ENCODE results near the gene RAB3A. TPM values are rescaled to one million over a fixed set of nuclear protein-coding genes. Genes with fewer than 3 reads are reported as not detected.

The RAB3A gene
- total and polyA plus RNA-seq, 9 of the 15 experiments (the other 6 are each of a cell fraction or from before 2014, with no cell fraction given), result 0.17 to 5.1 (median 0.90) TPM; not detected in 1

- TF ChIP-seq ZNF133 (CRISPR knock-in tag; IDR thresholded peaks at IDR 0.05), result no peak
- TF ChIP-seq ATF7 (IDR thresholded peaks at IDR 0.05), result peak; percentile 27; the same call in 1 of the 2 replicates
- peak; percentile 15 to 74; a peak in 2 of 4 replicates for TF ChIP-seq SIN3A (IDR thresholded peaks at IDR 0.05; ENCODE audit: borderline replicate concordance in 2 of 2, control insufficient read depth in 1 of 2, low read depth in 2 of 2, low read length in 2 of 2)
- TF ChIP-seq HDAC1 (IDR thresholded peaks at IDR 0.05), result peak in 1 of 2 experiments; percentile 63; a peak in 1 of 4 replicates
- peak; percentile 92 for TF ChIP-seq TBP (optimal IDR thresholded peaks at IDR 0.05; ENCODE audit: low read depth, low read length)
- no peak for TF ChIP-seq ZBTB49 (CRISPR knock-in tag; IDR thresholded peaks at IDR 0.05; ENCODE audit: borderline replicate concordance)
- 0 out of 2 replicates have a peak, but pooled peaks have one; percentile 66 for TF ChIP-seq GTF2F1 (IDR thresholded peaks at IDR 0.05; ENCODE audit: low read depth, low read length)
- TF ChIP-seq ATF6 (CRISPR knock-in tag; IDR thresholded peaks at IDR 0.05), result peak; percentile 35; the same call in 1 of the 2 replicates
- TF ChIP-seq TCF3 (CRISPR knock-in tag; IDR thresholded peaks at IDR 0.05), result peak; percentile 4; the same call in 1 of the 2 replicates
- TF ChIP-seq MECOM (CRISPR knock-in tag; IDR thresholded peaks at IDR 0.05), result no peak
- TF ChIP-seq HEY1 (CRISPR knock-in tag; IDR thresholded peaks at IDR 0.05; ENCODE audit: borderline replicate concordance), result no peak
- peak; percentile 85 for TF ChIP-seq SUPT5H (IDR thresholded peaks at IDR 0.05)
- TF ChIP-seq CREM (IDR thresholded peaks at IDR 0.05; ENCODE audit: low read depth), result peak; percentile 47; the same call in 1 of the 2 replicates
- TF ChIP-seq ZNF274 (IDR thresholded peaks at IDR 0.05; ENCODE audit: borderline replicate concordance, low read depth, low read length), result no peak
- TF ChIP-seq E4F1 (CRISPR knock-in tag; IDR thresholded peaks at IDR 0.05; ENCODE audit: borderline replicate concordance), result no peak
- no peak for TF ChIP-seq DIDO1 (tag; IDR thresholded peaks at IDR 0.05; ENCODE audit: low read depth)
- no peak for TF ChIP-seq ZC3H11A (IDR thresholded peaks at IDR 0.05; ENCODE audit: low read depth, low read length)
These were observed 30.1 kb downstream of the RAB3A start, which contains the start of gene IFI30 (continued) for GRCh38 chr19:18173572-18174288.
